AG04449 (cell line): ENCODE data around the gene CSTA.

Experiments used
- CTCF ChIA-PET: fragments of 350-600 bp; formaldehyde crosslinking; extraction: SDS; loops from one replicate; lab custom pipeline; 2021; ENCODE audit warnings: antibody characterized with exemption; lab: Yijun Ruan, JAX
- POLR2A ChIA-PET: fragments of 400-600, 350-600 bp; formaldehyde crosslinking; extraction: SDS; loops from one replicate; lab custom pipeline; 2020; ENCODE audit warnings: antibody characterized with exemption, inconsistent platforms; lab: Yijun Ruan, JAX
- DNase-seq: peaks from one replicate; pipeline ENCODE4 v3.0.0-alpha.2; 2010; ENCODE audit warnings: low read depth, low spot score
- H3K4me3 ChIP-seq: 2 replicates; pipeline ENCODE4 v1.5.1; 2011; ENCODE audit warnings: low read depth, mild to moderate bottlenecking, control low read depth, low read length
- CTCF ChIP-seq: IDR thresholded peaks from one replicate; pipeline ENCODE4 v1.5.1; 2011; ENCODE audit warnings: mild to moderate bottlenecking, moderate library complexity, low read length, control low read depth, inconsistent platforms; ENCODE audit not compliant: insufficient read depth; ENCODE audit errors: missing control alignments

CSTA gene

GRCh38 chr3:122332551-122332950 is 7.5 kb downstream of the CSTA start:
- TF ChIP-seq CTCF = no peak
- ChIA-PET POLR2A (no interaction called here), CTCF (no interaction called here)
- H3K4me3 ChIP-seq = no peak overlapping the region
- no peak for DNase-seq

GRCh38 chr3:122342803-122343202 is 17.8 kb downstream of the CSTA start:
- no peak for TF ChIP-seq CTCF
- H3K4me3 ChIP-seq = no peak overlapping the region
- no peak for DNase-seq
- ChIA-PET CTCF (no interaction called here), POLR2A (no interaction called here)

- CTCF ChIA-PET = no interaction called here
- POLR2A ChIA-PET = no interaction called here
- DNase-seq = no peak
- no peak for TF ChIP-seq CTCF
- no peak overlapping the region for H3K4me3 ChIP-seq
These were observed 18.6 kb downstream of the CSTA start for GRCh38 chr3:122343654-122344053.

- TF ChIP-seq CTCF = no peak
- ChIA-PET POLR2A (no interaction called here), CTCF (interaction anchor here (1.8 kb wide), 1 partner anchor 10 kb away, joined by 6 read pairs; no protein-coding TSS in a partner anchor)
- H3K4me3 ChIP-seq = no peak overlapping the region
- no peak for DNase-seq
These were observed 24.1 kb downstream of the CSTA start for GRCh38 chr3:122349171-122349570.

- POLR2A ChIA-PET = no interaction called here
- DNase-seq = peak; percentile 16
- no peak for TF ChIP-seq CTCF
- CTCF ChIA-PET = interaction anchor here (0.9 kb wide), 1 partner anchor 355 kb away, joined by 3 read pairs; no protein-coding TSS in a partner anchor
- no peak overlapping the region for H3K4me3 ChIP-seq
These were observed 25.9 kb downstream of the CSTA start for GRCh38 chr3:122350814-122351418.

- CTCF ChIA-PET = interaction anchor here (0.9 kb wide), 1 partner anchor 356 kb away, joined by 3 read pairs; no protein-coding TSS in a partner anchor
- no peak overlapping the region for H3K4me3 ChIP-seq
- POLR2A ChIA-PET = no interaction called here
- no peak for TF ChIP-seq CTCF
- no peak for DNase-seq
These were observed 26.6 kb downstream of the CSTA start for GRCh38 chr3:122351612-122352011.
